ENCODE measurements around the gene LRRTM3.

LRRTM3 gene

GRCh38 chr10:67022099-67022498 is 96.3 kb downstream of the LRRTM3 start:
- DNase-seq (ENCODE audit: low read depth in 2 of 2): no peak

- DNase-seq (ENCODE audit: low read depth in 2 of 2): no peak
Measured at GRCh38 chr10:67033878-67034277, 108.0 kb downstream of the LRRTM3 start.

GRCh38 chr10:67036808-67037207 is 111.0 kb downstream of the LRRTM3 start:
- no peak for DNase-seq (ENCODE audit: low read depth in 2 of 2)

- no peak for DNase-seq (ENCODE audit: low read depth in 2 of 2)
Measured at GRCh38 chr10:67043041-67043440, 117.2 kb downstream of the LRRTM3 start.

- DNase-seq (ENCODE audit: low read depth in 2 of 2): no peak
Measured at GRCh38 chr10:67045404-67045803, 119.6 kb downstream of the LRRTM3 start.

GRCh38 chr10:67046507-67046906 is 120.7 kb downstream of the LRRTM3 start:
- no peak for DNase-seq (ENCODE audit: low read depth in 2 of 2)

- DNase-seq (ENCODE audit: low read depth in 2 of 2): no peak
Measured at GRCh38 chr10:67049988-67050387, 124.2 kb downstream of the LRRTM3 start.

- no peak for DNase-seq (ENCODE audit: low read depth in 2 of 2)
Measured at GRCh38 chr10:67050415-67050814, 124.6 kb downstream of the LRRTM3 start.

GRCh38 chr10:67072654-67073053 is 146.8 kb downstream of the LRRTM3 start:
- DNase-seq (ENCODE audit: low read depth in 2 of 2): no peak

- DNase-seq (ENCODE audit: low read depth in 2 of 2): no peak
Measured at GRCh38 chr10:67075491-67075971, 149.7 kb downstream of the LRRTM3 start.

GRCh38 chr10:67076144-67076543 is 150.3 kb downstream of the LRRTM3 start:
- no peak for DNase-seq (ENCODE audit: low read depth in 2 of 2)

- no peak for DNase-seq (ENCODE audit: low read depth in 2 of 2)
Measured at GRCh38 chr10:67077376-67077775, 151.5 kb downstream of the LRRTM3 start.

GRCh38 chr10:67079126-67079525 is 153.3 kb downstream of the LRRTM3 start:
- DNase-seq (ENCODE audit: low read depth in 2 of 2): no peak

GRCh38 chr10:67086327-67087134 is 160.7 kb downstream of the LRRTM3 start:
- no peak for DNase-seq (ENCODE audit: low read depth in 2 of 2)

GRCh38 chr10:67087135-67087425 is 161.2 kb downstream of the LRRTM3 start:
- DNase-seq (ENCODE audit: low read depth in 2 of 2): no peak

GRCh38 chr10:67088036-67088435 is 162.2 kb downstream of the LRRTM3 start:
- DNase-seq (ENCODE audit: low read depth in 2 of 2): no peak

- DNase-seq (ENCODE audit: low read depth in 2 of 2): no peak
Measured at GRCh38 chr10:67095531-67095930, 169.7 kb downstream of the LRRTM3 start.

GRCh38 chr10:67098461-67098860 is 172.6 kb downstream of the LRRTM3 start:
- no peak for DNase-seq (ENCODE audit: low read depth in 2 of 2)

GRCh38 chr10:67100951-67101350 is 175.1 kb downstream of the LRRTM3 start:
- DNase-seq (ENCODE audit: low read depth in 2 of 2): no peak

GRCh38 chr10:67107670-67108069 is 181.8 kb downstream of the LRRTM3 start:
- DNase-seq (ENCODE audit: low read depth in 2 of 2): no peak

GRCh38 chr10:67110286-67110685 is 184.4 kb downstream of the LRRTM3 start:
- DNase-seq (ENCODE audit: low read depth in 2 of 2): no peak

- DNase-seq (ENCODE audit: low read depth in 2 of 2): no peak
Measured at GRCh38 chr10:67112765-67113164, 186.9 kb downstream of the LRRTM3 start.

GRCh38 chr10:67114945-67115344 is 189.1 kb downstream of the LRRTM3 start:
- DNase-seq (ENCODE audit: low read depth in 2 of 2): no peak

GRCh38 chr10:67115972-67116371 is 190.1 kb downstream of the LRRTM3 start:
- no peak for DNase-seq (ENCODE audit: low read depth in 2 of 2)
